Fibroblast of pulmonary artery (primary cell): ENCODE data around the gene MRPL24.
A peak's percentile ranks its signal among the peaks of the same experiment; 100 is the strongest.

Source experiments
- DNase-seq: peaks from one replicate; pipeline ENCODE4 v3.0.0-alpha.2; 2010; ENCODE audit warnings: low read depth
- H3K4me3 ChIP-seq: replicated peaks from 2 replicates; pipeline ENCODE4 v1.5.1; 2011; ENCODE audit warnings: low read depth, mild to moderate bottlenecking, control low read depth, low read length, moderate library complexity
- CTCF ChIP-seq: IDR thresholded peaks from 2 replicates; pipeline ENCODE4 v1.5.1; 2011; ENCODE audit warnings: mild to moderate bottlenecking, control low read depth, low read length, inconsistent platforms; ENCODE audit errors: missing control alignments

MRPL24 gene

GRCh38 chr1:156692925-156693847, 47.7 kb downstream of the MRPL24 start:
- no peak for TF ChIP-seq CTCF
- no peak for DNase-seq
- no peak overlapping the region for H3K4me3 ChIP-seq

DNA sequence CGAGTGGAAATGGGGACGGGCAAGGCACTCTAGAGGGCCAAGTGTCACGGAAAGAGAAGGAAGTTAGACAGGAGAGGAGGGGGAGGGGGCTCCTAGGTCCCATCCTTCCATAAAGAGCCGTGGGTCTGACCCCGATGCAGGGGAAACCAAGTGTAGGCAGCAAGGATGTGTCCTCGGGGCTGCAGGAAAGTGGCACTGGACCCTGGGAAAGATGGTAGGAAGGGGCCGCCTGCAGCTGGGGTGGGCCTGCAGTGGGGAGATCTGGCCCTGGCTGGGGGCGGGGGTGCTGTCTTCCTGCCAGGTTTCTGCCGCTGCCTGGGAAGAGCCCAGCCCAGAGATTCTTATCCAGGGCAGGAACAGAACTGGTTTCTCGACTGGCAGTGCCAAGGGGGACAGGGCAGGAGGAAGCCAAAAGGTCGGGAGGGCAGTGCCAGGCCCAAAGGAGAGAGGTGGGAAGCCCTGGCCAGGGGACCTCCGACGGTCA, 48.4 kb downstream of the MRPL24 start:
- DNase-seq, result no peak
- H3K4me3 ChIP-seq, result no peak overlapping the region
- no peak for TF ChIP-seq CTCF

DNA sequence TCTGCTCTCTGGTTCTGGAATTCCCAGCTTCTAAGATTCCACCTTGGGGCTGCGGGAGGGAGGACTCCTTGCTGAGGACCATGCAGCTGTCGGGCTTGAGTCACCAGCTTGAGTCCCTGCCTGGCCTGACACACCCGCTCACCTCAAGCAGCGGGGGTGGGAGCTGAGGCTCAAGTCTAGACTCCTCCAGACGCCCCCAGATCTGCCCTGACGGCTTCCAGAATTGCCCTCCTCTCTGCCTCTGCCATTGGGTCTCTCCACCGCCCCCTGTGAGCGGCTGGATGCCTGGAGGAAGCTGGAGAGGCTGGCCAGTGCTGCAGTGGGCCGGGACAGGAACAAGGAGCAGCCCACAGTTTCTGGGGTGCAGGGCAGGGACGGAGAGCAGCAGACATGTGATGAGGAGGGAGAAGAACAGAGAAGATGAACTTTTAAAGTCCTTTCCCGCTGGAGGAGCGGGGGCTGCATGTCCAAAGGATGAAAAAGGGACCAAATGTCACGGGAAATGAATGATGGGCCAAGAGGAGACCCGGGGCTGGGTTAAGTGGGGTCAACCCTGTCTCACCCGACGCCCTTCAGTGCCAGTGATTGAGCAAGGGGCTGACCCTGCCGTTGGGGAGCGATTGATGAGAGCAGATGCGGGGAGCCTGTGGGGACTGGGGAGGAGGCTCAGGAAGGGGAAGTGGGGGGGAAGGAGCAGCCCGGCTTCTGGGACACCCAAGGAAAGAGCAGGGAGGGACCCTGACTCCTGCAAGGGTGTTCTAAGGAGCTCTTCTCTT, 49.0 kb downstream of the MRPL24 start:
- DNase-seq, result no peak
- TF ChIP-seq CTCF, result peak; percentile 25
- H3K4me3 ChIP-seq, result no peak overlapping the region

GRCh38 chr1:156691191-156691590, 49.7 kb downstream of the MRPL24 start:
- TF ChIP-seq CTCF, result no peak
- no peak for DNase-seq
- H3K4me3 ChIP-seq, result no peak overlapping the region

DNA sequence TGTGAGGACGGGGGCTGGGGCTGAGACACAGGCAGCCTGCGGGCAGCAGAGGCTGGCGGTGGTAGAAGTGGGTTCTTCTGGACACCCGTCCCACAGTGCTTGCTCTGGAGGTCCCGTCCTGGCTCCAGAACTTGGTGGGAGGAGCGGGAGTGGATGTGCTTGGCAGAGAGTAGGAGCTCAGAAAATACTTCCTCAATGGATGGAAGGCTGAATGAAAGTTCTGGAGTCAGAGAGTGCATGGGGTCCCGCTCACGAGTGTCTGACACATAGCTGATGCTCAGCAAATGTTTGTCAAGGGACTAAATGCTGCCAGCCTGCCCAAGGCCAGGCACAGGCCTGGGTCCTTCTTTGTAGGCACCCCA, 50.2 kb downstream of the MRPL24 start:
- no peak overlapping the region for H3K4me3 ChIP-seq
- DNase-seq, result no peak
- TF ChIP-seq CTCF, result no peak

DNA sequence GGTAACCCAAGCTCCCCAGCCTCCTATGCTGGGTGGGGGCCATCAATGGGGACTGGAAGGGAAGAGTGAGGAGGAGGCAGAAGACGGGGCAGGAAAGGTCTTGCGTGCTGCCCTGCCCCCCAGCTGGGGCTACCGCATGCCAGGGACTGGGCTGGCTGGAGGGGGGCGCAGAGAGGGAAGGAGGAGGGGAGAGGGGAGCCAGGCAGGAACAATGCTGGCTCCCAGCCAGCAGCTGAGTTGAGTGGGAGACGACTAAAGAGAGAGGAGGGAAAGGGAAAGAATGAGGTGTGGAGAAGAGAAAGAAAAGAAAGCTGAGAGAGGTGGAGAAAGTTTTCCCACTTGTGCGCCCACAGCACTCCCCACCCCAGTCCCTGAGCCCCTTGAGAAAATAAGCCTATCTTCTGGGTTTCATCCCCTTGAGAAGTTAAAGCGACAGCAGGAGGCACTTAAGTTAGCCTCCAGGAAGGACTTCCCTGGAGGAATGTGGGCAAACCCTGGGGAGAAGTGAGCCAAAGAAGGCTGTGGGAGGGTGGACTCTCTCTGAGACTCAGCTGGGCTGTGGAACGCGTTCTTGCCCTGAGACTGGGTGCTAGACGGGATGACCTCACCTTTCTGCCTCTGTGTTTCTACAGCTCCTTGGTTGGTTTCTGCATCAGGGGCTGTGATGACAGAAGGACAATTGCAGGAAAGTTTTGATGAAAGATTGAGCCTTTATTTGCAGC, 50.8 kb downstream of the MRPL24 start:
- TF ChIP-seq CTCF, result no peak
- DNase-seq, result peak; percentile 53
- peak overlapping the region; percentile 0 for H3K4me3 ChIP-seq
